Measurements from ENCODE around the gene DAAM2.

The DAAM2 gene

GRCh38 chr6:39840781-39841180 is 48.6 kb downstream of the DAAM2 start:
- no peak overlapping the region for H3K4me3 ChIP-seq (ENCODE audit: low read depth, low read length)
- no peak for DNase-seq (ENCODE audit: low read depth)

DNA sequence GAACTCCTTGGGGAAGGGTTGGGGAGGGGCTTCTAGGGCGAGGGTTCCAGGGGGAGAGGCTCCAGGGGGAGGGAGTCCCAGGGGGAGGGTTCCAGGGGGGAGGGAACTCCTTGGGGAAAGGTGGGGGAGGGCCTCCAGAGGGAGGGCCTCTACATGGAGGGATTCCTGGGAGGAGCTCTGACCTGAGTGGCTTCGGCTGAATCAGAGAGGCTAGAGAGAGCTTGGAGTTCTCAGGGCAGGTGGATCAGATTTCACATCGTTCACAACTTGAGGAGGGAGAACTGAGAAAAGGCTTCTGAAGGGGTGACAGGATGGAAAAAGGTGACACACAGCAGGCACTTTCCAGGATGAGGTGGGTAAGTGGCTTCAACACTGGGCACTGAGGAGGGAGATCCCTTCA is 49.1 kb downstream of the DAAM2 start:
- DNase-seq (ENCODE audit: low read depth): no peak
- H3K4me3 ChIP-seq (ENCODE audit: low read depth, low read length): no peak overlapping the region

DNA sequence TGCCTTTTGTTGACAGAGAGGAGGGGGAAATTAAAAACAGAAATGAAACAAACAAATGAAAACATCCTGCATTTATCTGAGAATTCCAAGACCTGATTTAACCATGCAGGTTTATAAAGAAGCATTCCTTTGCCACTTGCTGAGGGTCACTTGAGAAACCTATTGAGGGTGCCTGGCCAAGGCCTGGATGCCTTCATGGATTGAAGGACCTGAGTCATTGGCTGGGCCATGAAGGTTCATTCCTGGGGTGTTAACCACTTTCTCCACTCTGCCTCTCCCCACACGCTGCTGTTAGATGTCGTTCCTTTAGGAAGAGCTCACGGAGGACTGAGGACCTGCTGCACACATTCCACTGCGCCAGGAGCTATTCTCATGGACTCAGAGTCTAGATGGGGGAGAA is 49.7 kb downstream of the DAAM2 start:
- no peak for DNase-seq (ENCODE audit: low read depth)
- H3K4me3 ChIP-seq (ENCODE audit: low read depth, low read length): no peak overlapping the region

DNA sequence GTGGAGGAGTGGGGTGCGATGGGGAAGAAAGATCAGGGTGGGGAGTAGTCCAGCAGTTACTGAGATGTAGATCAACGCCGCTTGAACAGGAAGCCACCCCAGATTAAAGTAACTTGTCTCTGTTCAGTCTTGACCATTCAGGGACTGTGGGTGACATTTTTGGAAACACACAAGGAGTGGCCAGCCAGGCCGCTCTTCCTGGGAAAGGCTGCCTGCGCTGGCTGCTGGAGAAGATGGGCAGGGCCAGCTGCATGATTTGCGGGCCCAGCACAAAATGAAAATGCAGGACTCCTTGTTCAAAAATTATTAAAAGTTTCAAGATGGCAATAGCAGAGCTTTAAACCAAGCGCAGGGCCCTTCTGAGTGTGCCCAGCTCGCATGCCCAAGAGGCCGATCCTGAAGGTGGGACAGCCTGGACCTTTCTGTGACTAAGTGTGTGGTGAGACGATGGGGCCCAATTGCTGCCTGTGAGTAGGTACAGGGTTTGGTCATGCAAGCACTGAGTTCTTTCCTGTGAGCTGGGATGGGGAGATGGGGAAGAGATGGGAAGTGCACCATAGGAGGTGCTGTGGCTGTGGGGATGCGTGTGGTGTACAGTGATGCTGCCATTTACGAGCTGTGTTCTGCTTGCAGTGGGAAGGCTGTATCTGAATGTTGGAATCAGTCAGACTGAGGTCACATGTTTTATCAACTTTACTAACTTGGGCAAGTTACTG is 51.3 kb downstream of the DAAM2 start:
- DNase-seq (ENCODE audit: low read depth): no peak
- H3K4me3 ChIP-seq (ENCODE audit: low read depth, low read length): no peak overlapping the region

DNA sequence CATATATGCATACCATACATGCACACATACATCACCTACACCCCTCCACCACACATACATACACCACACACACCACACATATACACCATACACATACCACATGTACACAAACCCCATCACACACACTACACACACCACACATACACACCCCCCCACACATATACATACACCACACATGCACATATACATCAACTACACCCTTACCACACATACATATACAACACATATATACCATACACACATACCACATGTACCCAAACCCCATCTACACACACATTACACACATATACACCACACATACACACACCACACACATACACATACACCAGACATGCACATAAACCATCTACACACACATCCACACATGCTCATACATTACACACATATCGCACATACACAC is 52.7 kb downstream of the DAAM2 start:
- DNase-seq (ENCODE audit: low read depth): no peak
- H3K4me3 ChIP-seq (ENCODE audit: low read depth, low read length): no peak overlapping the region

GRCh38 chr6:39847221-39847620 is 55.0 kb downstream of the DAAM2 start:
- no peak for DNase-seq (ENCODE audit: low read depth)
- H3K4me3 ChIP-seq (ENCODE audit: low read depth, low read length): no peak overlapping the region

- H3K4me3 ChIP-seq (ENCODE audit: low read depth, low read length): no peak overlapping the region
- DNase-seq (ENCODE audit: low read depth): no peak
Measured at GRCh38 chr6:39848171-39848570, 56.0 kb downstream of the DAAM2 start.

GRCh38 chr6:39849228-39849627 is 57.1 kb downstream of the DAAM2 start:
- no peak for DNase-seq (ENCODE audit: low read depth)
- no peak overlapping the region for H3K4me3 ChIP-seq (ENCODE audit: low read depth, low read length)

GRCh38 chr6:39849764-39850163 is 57.6 kb downstream of the DAAM2 start:
- H3K4me3 ChIP-seq (ENCODE audit: low read depth, low read length): no peak overlapping the region

DNA sequence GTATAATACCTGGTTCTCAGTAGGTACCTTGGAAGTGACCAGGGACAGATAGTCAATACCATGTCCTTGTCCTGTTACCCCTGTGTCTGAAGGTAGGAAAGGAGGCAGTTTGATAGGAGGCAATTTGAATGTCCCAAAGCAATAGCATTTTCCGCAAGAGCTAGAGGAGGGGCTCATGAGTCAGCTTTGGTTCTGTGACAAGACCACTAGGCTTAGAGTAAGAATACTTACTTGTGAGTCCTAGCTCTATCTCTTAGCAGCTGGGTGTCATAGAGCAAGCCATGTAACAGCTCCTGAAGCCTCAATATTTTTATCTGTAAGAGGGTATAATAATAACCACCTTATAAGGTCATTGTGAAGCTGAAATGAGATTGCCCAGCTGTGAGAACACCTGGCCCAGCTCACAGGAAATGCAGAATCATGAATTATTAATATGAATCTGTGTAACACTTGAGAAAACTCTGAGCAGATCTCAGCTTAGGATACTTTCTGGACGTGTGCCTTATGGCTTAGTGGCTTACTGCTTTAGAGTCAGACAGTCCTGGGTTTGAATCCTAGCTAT is 58.6 kb downstream of the DAAM2 start:
- H3K4me3 ChIP-seq (ENCODE audit: low read depth, low read length): no peak overlapping the region
- DNase-seq (ENCODE audit: low read depth): no peak

More at GRCh38 chr6:39849764-39850163, 57.6 kb downstream of the DAAM2 start:
- no peak for DNase-seq (ENCODE audit: low read depth)

DNA sequence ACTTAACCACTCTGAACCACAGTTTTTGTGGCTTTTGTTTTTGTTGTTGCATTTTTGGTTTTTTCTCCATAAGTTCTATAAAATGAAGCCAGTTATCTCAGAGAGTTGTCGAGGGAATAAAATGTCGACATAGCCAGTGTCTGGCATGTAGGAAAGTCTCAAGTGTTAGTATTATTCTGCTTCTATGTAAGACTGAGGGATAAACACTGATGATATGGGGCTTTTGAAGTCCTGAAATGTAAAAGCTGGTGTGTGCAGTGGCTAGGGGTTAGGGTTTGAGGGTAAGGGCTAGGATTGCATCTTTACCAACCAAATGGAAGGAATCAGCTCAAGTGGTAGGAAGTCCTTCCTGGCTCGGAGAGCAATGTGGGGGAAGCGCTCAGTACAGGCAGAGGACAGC is 59.2 kb downstream of the DAAM2 start:
- no peak overlapping the region for H3K4me3 ChIP-seq (ENCODE audit: low read depth, low read length)
- no peak for DNase-seq (ENCODE audit: low read depth)

GRCh38 chr6:39852324-39852723 is 60.1 kb downstream of the DAAM2 start:
- no peak for DNase-seq (ENCODE audit: low read depth)
- H3K4me3 ChIP-seq (ENCODE audit: low read depth, low read length): no peak overlapping the region

DNA sequence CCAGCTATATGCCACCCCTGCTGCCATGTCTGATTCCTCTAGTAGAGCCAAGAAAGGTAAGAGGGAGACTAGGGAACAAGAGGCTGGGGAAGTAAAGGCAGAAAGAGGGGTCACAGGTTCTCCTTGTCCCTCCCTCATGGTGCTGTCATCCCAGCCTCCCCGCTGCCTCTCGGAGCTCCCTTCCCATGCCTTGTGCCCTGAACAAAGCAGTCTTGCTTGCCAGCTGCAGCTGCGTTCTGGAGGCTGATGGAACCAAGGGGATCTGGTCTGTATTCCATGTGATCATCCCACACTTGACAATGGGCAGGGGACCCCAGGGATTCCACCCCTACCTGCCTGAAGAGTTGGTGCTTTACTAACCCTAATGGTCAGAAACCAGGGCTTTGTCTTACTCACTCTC is 61.4 kb downstream of the DAAM2 start:
- H3K4me3 ChIP-seq (ENCODE audit: low read depth, low read length): no peak overlapping the region
- no peak for DNase-seq (ENCODE audit: low read depth)

DNA sequence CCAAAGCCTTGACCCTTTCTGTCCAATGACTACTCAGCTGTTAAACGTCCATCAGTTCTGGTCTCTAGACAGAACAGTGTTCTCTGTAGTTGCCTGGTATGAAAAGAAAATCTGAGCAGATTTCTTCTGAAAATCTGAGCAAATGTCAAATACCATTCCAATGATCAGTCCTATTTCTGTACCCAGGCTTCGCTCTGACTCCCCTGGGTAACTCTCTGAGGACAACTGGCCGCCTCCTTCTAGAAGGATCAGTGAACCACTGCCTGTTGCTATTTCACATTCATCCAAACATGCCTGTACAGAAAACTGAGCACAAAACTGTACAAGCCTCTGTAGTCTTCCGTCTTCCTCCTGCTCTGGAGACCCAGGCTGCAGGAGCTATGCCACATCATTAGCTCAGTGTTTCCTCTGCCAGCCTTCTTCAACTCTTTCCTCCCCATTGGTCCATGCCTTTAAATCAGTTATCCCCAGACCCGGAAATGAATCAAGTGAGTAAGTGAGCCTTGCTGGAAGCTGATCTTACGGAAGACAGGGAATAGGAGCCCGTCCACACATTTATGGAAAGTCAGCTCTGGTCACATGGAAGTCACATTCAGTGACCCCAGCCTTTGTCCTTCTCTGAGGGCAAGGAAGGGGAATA is 63.3 kb downstream of the DAAM2 start:
- DNase-seq (ENCODE audit: low read depth): peak; percentile 58
- H3K4me3 ChIP-seq (ENCODE audit: low read depth, low read length): no peak overlapping the region

GRCh38 chr6:39859025-39859424 is 66.8 kb downstream of the DAAM2 start:
- DNase-seq (ENCODE audit: low read depth): no peak
- H3K4me3 ChIP-seq (ENCODE audit: low read depth, low read length): no peak overlapping the region

DNA sequence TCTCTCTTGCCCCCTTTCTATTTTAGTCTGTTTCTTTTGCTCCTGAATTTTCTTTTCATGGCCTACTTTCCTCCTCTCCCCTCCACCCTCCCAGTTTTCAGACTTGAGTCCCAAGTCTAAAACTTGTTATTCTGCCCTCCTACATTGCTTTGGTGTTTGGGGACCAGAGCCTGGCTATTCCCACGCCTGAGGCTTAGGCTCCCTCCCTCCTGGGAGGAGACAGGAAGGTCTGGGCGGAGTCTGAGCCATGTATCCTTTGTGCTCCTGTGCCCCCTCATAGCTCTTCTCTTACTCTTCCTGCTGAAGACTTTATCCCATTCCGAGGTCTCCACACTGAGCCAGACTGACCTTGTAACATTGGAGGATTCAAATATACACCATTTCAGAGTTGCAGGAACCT is 69.5 kb downstream of the DAAM2 start:
- no peak for DNase-seq (ENCODE audit: low read depth)
- H3K4me3 ChIP-seq (ENCODE audit: low read depth, low read length): no peak overlapping the region

- DNase-seq (ENCODE audit: low read depth): no peak
- no peak overlapping the region for H3K4me3 ChIP-seq (ENCODE audit: low read depth, low read length)
Measured at GRCh38 chr6:39865011-39865888, 73.1 kb downstream of the DAAM2 start.

- H3K4me3 ChIP-seq (ENCODE audit: low read depth, low read length): no peak overlapping the region
- DNase-seq (ENCODE audit: low read depth): no peak
Measured at GRCh38 chr6:39867592-39867991, 75.4 kb downstream of the DAAM2 start.

DNA sequence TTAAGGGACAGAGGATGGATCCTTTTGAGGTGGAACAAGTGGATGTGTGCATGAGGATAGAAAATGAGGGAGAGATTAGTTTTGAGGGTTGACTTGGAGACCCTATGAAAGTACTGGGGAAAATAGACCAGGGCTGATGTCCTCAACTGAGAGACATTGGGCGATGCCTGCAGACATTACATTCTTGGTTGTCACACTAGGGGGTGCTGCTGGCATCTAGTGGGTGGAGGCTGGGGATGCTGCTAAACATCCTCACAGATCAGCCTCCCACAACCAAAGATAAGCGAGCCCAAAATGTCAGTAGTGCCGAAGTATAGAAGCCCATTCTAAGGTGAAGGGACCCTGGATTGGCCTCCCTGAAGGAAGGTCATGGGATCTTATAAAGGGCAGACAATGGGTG is 78.8 kb downstream of the DAAM2 start:
- H3K4me3 ChIP-seq (ENCODE audit: low read depth, low read length): no peak overlapping the region
- DNase-seq (ENCODE audit: low read depth): no peak

- no peak for DNase-seq (ENCODE audit: low read depth)
- no peak overlapping the region for H3K4me3 ChIP-seq (ENCODE audit: low read depth, low read length)
Measured at GRCh38 chr6:39873439-39873838, 81.3 kb downstream of the DAAM2 start.
